Type B pancreatic cell (in vitro differentiated cells): ENCODE data around the gene STIM2. TPM values are rescaled to one million over a fixed set of nuclear protein-coding genes. Genes with fewer than 3 reads are reported as not detected.

ENCODE experiments used
- DNase-seq: peaks from one replicate; pipeline ENCODE4 v3.0.0; 2021; ENCODE audit warnings: mixed read lengths; ENCODE audit not compliant: unreplicated experiment; ENCODE audit errors: extremely low spot score
- H3K27ac Mint-ChIP-seq: 2 replicates; pipeline ENCODE4 v1.8.0; 2021; ENCODE audit warnings: mild to moderate bottlenecking, mixed read lengths
- H3K27me3 Mint-ChIP-seq: 2 replicates; pipeline ENCODE4 v1.8.0; 2021; ENCODE audit warnings: mixed read lengths
- H3K36me3 Mint-ChIP-seq: 2 replicates; pipeline ENCODE4 v1.8.0; 2021; ENCODE audit warnings: mixed read lengths
- H3K4me1 Mint-ChIP-seq: one replicate; pipeline ENCODE4 v1.8.0; 2021; ENCODE audit warnings: mixed read lengths; ENCODE audit not compliant: unreplicated experiment
- H3K4me3 Mint-ChIP-seq: 2 replicates; pipeline ENCODE4 v1.8.0; 2021; ENCODE audit warnings: mild to moderate bottlenecking, mixed read lengths
- H3K9me3 Mint-ChIP-seq: 2 replicates; pipeline ENCODE4 v1.8.0; 2021; ENCODE audit warnings: mixed read lengths
- total RNA-seq: library from RNA; stranded (reverse); gene quantifications from 2 replicates; pipeline ENCODE4 v1.2.1, GENCODE V29; 2021; ENCODE audit warnings: low replicate concordance
- TF ChIP-seq, protein P1 (sequence below): fragments of 200-600 bp; sonication (generic); conservative IDR thresholded peaks from 2 replicates; pipeline ENCODE4 v1.5.0; 2021; ENCODE audit warnings: antibody characterized with exemption, mild to moderate bottlenecking

Gene STIM2
- total RNA-seq, 1 donor from 2014 or later, result 36.2 TPM

- peaks cover 5% of the 10 kb centered on the region for H3K9me3 Mint-ChIP-seq
- no peaks in the 10 kb centered on the region for H3K36me3 Mint-ChIP-seq
- no peaks in the 10 kb centered on the region for H3K4me1 Mint-ChIP-seq
- no peak for DNase-seq
- H3K27me3 Mint-ChIP-seq, result peaks cover 10% of the 10 kb centered on the region
- TF ChIP-seq, protein P1, sequence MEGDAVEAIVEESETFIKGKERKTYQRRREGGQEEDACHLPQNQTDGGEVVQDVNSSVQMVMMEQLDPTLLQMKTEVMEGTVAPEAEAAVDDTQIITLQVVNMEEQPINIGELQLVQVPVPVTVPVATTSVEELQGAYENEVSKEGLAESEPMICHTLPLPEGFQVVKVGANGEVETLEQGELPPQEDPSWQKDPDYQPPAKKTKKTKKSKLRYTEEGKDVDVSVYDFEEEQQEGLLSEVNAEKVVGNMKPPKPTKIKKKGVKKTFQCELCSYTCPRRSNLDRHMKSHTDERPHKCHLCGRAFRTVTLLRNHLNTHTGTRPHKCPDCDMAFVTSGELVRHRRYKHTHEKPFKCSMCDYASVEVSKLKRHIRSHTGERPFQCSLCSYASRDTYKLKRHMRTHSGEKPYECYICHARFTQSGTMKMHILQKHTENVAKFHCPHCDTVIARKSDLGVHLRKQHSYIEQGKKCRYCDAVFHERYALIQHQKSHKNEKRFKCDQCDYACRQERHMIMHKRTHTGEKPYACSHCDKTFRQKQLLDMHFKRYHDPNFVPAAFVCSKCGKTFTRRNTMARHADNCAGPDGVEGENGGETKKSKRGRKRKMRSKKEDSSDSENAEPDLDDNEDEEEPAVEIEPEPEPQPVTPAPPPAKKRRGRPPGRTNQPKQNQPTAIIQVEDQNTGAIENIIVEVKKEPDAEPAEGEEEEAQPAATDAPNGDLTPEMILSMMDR, result no peak
- H3K4me3 Mint-ChIP-seq, result no peak overlapping the region
- H3K27ac Mint-ChIP-seq, result no peak overlapping the region
Measured at GRCh38 chr4:27040356-27040755, 179.7 kb downstream of the STIM2 start.

DNA sequence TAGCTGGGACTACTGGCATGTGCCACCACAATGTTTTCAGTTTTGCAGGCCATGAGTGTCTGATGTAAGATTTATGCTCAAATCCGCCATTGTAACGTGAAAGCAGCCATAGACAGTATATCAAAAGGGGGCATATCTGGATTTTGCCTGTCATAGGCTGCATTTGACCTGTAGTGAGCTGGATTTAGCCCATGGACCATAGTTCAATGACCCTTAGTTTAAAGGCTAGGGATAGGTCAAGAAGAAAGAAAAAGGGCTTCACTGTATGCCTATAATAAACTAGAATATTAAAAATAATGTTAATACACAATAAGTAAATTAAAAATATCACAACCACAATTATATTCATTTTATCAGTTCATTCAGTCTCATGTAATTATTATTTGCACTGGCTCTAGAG is 181.8 kb downstream of the STIM2 start:
- TF ChIP-seq, protein P1, result no peak
- Mint-ChIP-seq H3K9me3 (peaks cover 5% of the 10 kb centered on the region), H3K4me3 (no peak overlapping the region), H3K27me3 (peaks cover 16% of the 10 kb centered on the region), H3K4me1 (no peaks in the 10 kb centered on the region), H3K36me3 (no peaks in the 10 kb centered on the region), H3K27ac (no peak overlapping the region)
- no peak for DNase-seq

GRCh38 chr4:27043200-27043599 is 182.6 kb downstream of the STIM2 start:
- no peak overlapping the region for H3K27ac Mint-ChIP-seq
- H3K9me3 Mint-ChIP-seq, result peaks cover 5% of the 10 kb centered on the region

GRCh38 chr4:27046851-27047250 is 186.2 kb downstream of the STIM2 start:
- Mint-ChIP-seq H3K9me3 (peaks cover 5% of the 10 kb centered on the region), H3K27me3 (peaks cover 23% of the 10 kb centered on the region), H3K36me3 (no peaks in the 10 kb centered on the region), H3K4me1 (peaks cover 9% of the 10 kb centered on the region), H3K4me3 (no peak overlapping the region), H3K27ac (no peak overlapping the region)
- no peak for DNase-seq
- TF ChIP-seq, protein P1, result no peak

More at GRCh38 chr4:27043200-27043599, 182.6 kb downstream of the STIM2 start:
- H3K36me3 Mint-ChIP-seq, result no peaks in the 10 kb centered on the region
- peaks cover 2% of the 10 kb centered on the region for H3K4me1 Mint-ChIP-seq
- peaks cover 18% of the 10 kb centered on the region for H3K27me3 Mint-ChIP-seq
- no peak overlapping the region for H3K4me3 Mint-ChIP-seq
- no peak for DNase-seq
- TF ChIP-seq, protein P1, result no peak

DNA sequence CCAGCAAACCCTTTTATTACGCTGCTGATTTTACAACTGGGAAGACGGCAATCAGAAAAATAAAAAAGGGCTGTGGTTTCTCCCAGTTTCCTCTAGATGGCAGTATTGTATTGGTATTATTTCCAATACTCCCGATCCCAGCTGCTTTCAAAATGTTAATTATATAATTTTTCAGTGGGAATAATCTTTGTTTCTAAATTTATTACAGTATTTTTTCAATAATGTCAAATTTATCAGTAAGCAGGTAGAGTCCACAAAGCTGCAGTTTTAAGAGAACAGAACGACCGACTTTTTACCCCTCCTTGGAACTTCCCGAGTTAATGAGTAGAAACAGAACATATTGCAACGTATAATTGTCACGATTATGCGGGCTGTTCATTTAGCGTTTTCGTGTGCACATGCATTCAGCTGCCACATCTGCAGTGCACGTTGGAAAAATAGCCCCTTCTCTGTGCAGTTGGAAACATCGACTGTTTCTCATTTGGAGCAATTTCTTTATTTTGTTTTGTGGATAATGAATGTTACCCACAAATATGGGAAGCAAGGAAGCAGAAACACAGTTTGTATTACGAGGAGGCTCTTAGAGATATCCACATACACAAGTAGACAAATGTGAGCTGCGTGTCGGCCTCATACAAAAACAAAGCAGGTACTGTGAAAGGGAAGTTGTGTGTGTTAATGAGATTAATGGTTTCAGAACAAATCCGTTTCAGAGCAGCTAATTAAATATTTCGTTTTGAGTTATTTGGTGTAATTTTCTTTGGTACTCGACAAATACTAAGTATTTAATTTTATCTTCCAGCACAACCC is 188.0 kb downstream of the STIM2 start:
- Mint-ChIP-seq H3K4me3 (peak overlapping the region; percentile 75), H3K27me3 (peaks cover 23% of the 10 kb centered on the region), H3K36me3 (no peaks in the 10 kb centered on the region), H3K9me3 (peaks cover 5% of the 10 kb centered on the region), H3K27ac (no peak overlapping the region), H3K4me1 (peaks cover 9% of the 10 kb centered on the region)
- TF ChIP-seq, protein P1, result peak; percentile 94
- no peak for DNase-seq
